Stimulated activated naive CD4-positive, alpha-beta T cell treated with Interleukin-2 at 50 U/mL for 16 hours (primary cell): ENCODE data around the gene LARGE2.
A peak's percentile ranks its signal among the peaks of the same experiment; 100 is the strongest.

Experiments
- DNase-seq: peaks from one replicate; lab custom pipeline; 2025; lab: John Stamatoyannopoulos, UW

LARGE2 gene

DNA sequence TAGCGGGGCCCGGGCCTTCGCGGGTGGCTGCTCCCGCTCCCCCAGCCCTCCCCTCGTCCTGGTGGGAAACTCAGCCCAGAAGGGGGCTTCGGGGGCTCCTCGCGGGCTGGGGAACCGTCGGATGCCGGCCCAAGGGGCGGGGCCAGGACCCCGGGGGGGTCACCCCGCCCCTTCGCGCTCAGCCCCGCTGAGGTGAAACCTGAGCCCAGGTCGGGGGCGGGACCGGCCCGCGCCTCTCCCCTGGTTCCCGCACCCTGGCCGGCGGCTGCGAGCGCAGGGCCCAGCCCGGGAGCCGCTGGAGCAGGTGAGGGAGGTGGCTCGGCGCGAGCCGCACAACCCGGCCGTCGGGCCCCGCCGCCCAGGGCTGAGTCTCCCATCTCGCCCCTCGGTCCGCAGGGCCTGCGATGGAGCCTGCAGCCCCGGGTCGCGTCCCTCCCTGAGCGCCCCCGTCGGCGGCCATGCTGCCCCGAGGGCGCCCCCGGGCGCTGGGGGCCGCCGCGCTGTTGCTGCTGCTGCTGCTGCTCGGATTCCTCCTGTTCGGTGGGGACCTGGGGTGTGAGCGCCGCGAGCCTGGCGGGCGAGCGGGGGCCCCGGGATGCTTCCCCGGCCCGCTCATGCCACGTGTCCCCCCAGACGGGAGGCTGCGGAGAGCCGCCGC is at the start of gene LARGE2:
TSS of gene LARGE2 (plus strand) at position 232 of the 658 bp plus-strand sequence. CDS start at position 459, 227 bp downstream.
- DNase-seq: no peak

- DNase-seq: no peak
These were observed 46.1 kb upstream of the LARGE2 start for GRCh38 chr11:45876401-45876800.

DNA sequence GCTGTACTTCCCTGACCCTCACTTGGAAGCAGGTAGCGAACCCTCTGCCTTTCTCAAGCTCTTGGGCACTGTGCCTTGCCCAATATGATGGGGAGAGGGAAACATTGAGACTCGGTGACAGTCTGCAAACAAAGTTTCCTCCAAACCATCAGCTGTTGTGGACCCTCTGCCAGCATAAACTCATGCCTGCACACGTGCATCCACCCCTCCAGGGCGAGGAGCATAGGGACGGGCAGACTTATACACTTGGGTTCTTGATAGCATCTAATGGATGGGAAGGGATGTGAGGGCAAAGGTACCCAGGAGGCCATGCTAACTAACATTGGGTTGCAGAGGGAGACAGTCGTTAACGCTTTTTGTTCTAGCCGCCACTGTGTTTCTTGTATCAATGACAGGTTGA is 45.2 kb upstream of the LARGE2 start:
- DNase-seq: no peak

- no peak for DNase-seq
These were observed 44.6 kb upstream of the LARGE2 start for GRCh38 chr11:45877845-45878244.

DNA sequence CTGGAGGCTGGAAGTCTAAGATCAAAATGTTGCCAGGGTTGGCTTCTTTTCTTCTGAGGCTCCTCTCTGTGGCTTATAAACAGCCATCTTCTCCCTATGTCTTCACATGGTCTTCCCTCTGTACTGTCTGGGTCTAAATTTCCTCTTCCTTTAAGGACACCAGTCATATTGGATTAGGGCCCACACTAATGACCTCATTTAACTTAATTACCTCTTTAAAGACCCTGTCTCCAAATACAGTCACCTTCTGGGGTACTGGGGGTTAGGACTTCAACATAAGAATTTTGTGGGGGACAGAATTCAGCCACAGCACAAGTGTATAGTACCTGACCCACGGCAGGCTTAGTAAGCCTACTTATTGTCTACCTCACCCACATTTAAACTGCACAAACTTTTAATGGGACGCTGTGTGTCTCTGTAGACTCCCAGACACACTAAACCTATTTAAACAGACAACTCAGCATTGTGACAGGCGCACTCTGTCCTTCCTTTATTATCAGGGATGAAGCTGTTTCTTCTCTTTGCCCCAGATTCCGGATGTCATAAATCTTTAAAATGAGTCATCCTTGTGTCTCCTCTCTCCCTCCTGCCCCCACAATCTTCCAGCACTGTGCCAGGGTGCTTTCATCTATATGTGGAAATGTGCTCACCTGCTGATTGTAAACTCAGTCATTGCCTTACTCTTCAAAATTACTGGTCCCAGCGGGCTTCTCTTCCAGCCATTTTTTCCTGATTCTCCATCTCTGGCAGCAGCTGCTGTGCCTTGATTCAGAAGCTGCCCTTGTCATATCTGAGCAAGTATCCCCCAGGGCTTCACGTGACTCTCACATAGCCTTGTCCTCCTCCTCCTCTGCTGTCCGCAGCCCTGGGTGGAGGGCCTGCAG is 42.4 kb upstream of the LARGE2 start:
- no peak for DNase-seq

DNA sequence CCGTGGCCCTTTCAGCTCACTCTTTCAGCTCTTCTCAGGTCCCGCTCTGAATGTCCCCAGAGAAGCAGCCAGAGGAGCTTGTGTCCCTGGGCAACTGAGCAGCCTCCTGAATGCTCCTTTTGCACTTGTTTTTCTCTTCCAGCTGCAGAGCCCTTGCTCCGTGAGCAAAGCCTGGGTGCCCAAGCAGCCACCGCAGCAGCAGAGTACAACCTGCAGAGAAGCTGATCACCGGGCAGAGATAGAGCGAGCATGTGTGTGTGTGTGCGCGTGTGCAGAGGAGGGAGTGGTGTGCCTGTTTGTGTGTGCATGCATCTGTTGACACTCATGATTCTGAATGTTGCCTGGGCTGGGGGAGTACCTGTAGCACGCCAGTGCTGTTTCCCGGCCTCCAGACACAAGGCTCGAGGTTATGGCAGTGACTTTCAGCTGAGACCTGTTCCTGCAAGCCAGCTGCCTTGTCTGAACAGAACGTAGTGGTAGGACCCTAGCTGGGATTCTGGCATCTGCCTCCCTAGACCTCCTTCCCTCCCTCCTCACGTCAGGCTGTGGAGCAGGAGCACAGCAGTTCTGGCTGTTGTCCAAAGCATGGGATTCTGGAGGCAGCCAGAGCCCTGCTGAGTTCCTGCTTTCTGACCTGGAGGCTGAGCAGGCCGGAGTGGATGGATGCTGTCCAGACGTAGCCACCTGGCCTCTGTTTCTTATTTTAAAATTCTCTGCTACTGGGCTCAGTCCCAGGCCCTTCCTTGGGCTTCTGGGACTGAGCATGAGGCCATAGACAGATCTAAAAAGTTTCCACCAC is 41.5 kb upstream of the LARGE2 start:
- DNase-seq: no peak

GRCh38 chr11:45881708-45882368 is 40.6 kb upstream of the LARGE2 start:
- DNase-seq: no peak

- DNase-seq: no peak
These were observed 37.8 kb upstream of the LARGE2 start for GRCh38 chr11:45884596-45885185.

GRCh38 chr11:45885274-45885920 is 37.1 kb upstream of the LARGE2 start, which contains the start of gene MAPK8IP1:
TSS of gene MAPK8IP1 (plus strand) at chr11:45885651. CDS start at chr11:45885821, 170 bp downstream.
- peak; percentile 42 for DNase-seq

GRCh38 chr11:45885921-45886721 is 36.3 kb upstream of the LARGE2 start:
- no peak for DNase-seq

GRCh38 chr11:45886816-45887520 is 35.5 kb upstream of the LARGE2 start:
- no peak for DNase-seq

GRCh38 chr11:45887587-45887986 is 34.9 kb upstream of the LARGE2 start:
- no peak for DNase-seq

DNA sequence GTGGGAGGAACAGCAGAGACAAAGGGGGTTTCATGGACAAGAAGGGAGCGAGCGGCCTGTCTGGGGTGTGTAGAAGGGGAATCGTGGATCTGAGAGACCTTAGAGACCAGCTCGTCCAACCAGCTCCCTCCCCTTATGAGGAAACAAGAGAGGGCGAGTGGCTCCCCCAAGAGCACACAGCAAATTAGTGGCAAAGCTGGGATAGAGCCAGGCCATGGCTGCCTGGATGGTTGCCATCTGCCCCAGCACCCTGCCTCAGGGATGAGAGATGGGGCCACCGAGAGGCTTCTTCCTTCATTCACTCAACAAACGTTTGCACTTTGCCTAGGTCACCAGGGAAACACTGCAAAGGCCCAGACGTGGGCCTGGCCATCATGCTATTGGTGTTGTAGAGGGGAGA is 32.9 kb upstream of the LARGE2 start:
- DNase-seq: no peak

DNA sequence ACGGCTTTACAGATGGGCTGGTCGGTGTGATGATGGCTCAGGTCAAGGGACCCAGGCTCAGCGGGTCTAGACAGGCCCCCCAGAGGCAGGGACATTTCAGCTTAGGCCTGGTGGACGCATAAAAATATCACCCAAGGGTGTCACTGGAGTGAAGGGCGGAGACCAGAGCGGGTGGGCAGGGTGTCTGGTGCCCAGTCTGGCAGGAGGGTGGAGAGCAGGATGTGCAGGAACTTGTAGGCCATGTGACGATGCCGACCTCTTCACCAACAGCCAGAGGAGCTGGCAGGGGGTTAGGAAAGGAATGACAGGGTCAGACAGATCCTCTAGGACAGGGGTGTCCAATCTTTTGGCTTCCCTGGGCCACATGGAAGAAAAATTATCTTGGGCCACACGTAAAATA is 32.5 kb upstream of the LARGE2 start:
- no peak for DNase-seq

DNA sequence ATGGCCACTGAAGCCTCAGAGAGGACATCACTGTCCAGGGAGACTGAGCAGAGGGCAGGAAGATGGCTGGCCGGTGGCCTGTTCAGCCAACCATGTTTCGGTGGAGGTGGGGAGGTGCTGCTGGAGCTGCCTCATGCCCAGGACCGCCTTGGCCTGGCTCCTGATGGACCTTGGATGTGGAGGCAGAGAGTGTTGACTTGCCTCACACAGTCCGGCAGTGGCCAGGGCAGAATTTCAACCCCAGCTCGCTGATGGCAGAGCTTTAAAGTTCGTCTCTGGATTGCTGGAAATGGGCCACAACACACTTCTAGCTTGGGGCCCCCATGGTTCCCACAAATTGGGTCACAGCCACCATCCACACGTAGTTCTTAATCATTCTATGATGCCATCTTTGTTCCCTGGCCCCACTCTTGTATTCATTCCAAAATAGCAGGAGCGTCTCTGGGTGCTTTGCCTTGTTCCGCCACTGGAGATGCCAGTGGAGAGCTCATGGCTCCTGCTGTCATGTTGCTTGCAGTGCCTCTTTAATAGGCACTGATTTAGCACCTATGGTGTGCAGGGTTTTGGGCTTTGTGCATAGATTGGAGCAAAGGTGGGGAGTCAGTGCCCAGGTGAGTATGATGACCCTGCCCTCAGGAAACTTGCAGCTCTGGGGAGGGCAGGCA is 31.4 kb upstream of the LARGE2 start:
- DNase-seq: no peak

DNA sequence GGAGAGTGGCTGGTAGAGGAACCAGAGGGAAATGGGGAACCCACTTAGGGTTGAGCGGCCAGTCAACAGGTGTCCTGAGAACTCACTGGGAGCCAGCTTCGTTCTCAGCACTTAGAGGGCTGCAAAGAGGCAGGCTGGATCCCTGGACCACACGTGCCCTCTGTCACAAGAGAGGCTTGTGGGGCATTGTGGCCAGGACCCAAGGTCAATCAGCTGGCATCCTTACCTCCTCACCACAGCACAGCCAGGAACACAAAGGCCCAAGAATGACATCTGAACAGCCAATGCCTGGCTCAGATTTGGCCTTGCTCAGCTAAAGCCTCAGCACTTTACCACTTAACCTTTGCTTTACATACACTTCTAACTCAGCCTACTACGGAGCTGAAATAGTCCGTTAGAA is 29.6 kb upstream of the LARGE2 start:
- DNase-seq: no peak

GRCh38 chr11:45894555-45895247 is 27.8 kb upstream of the LARGE2 start:
- no peak for DNase-seq

- DNase-seq: no peak
These were observed 26.8 kb upstream of the LARGE2 start for GRCh38 chr11:45895553-45896259.
